ENCODE measurements around the gene GLIS1.

DNA sequence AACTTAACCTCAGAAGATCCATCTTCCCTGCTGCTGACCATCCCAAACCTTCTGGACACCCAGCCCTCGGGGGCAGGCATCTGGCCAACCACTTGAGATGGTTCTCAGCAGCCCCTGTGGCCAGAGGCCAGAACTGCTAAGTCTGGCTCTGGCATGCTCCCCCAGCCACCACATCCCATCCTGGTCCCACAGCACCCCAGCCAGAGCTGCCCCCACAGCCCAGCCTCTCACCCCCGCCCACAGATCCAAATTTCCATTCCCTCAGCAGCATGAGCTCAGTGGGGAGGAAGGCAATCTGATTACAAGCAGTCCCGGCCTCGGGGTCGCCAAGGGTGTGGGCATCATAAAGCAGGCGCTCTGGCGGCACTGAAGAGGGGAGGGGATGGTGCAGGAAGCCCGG is 45.6 kb downstream of the GLIS1 start:
- TF ChIP-seq, protein P1, sequence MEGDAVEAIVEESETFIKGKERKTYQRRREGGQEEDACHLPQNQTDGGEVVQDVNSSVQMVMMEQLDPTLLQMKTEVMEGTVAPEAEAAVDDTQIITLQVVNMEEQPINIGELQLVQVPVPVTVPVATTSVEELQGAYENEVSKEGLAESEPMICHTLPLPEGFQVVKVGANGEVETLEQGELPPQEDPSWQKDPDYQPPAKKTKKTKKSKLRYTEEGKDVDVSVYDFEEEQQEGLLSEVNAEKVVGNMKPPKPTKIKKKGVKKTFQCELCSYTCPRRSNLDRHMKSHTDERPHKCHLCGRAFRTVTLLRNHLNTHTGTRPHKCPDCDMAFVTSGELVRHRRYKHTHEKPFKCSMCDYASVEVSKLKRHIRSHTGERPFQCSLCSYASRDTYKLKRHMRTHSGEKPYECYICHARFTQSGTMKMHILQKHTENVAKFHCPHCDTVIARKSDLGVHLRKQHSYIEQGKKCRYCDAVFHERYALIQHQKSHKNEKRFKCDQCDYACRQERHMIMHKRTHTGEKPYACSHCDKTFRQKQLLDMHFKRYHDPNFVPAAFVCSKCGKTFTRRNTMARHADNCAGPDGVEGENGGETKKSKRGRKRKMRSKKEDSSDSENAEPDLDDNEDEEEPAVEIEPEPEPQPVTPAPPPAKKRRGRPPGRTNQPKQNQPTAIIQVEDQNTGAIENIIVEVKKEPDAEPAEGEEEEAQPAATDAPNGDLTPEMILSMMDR (conservative IDR thresholded peaks at IDR 0.05 in 1 of 2, IDR thresholded peaks at IDR 0.05 in 1 of 2; ENCODE audit: extremely low read depth in 1 of 2, insufficient read depth in 1 of 2, low read depth in 1 of 2, low read length in 2 of 2): no peak
- no peak for TF ChIP-seq EZH2 (IDR thresholded peaks at IDR 0.05; ENCODE audit: borderline replicate concordance, low read length)

Measured in mammary epithelial cell (primary cell).